IMR-90 (cell line): ENCODE results near the gene LRRC19. TPM values are rescaled to one million over a fixed set of nuclear protein-coding genes. Genes with fewer than 3 reads are reported as not detected.

Experiments
- ATAC-seq: fragments of 200-7000 bp; cut with Tn5 transposase; 2 replicates; pipeline ENCODE4 v1.9.1; 2020; ENCODE audit warnings: low read depth, mild to moderate bottlenecking, moderate library complexity
- BruUV-seq: library from RNA; stranded (reverse); fragments of 400-500 nt; replicated peaks from 2 replicates; lab custom pipeline; 2021; lab: Mats Ljungman, UMichigan
- CTCF ChIA-PET: fragments of 300-600 bp; formaldehyde crosslinking; extraction: SDS; loops from one replicate; lab custom pipeline; 2021; ENCODE audit warnings: antibody characterized with exemption; lab: Yijun Ruan, JAX
- POLR2A ChIA-PET: fragments of 300-600 bp; sonication (Branson Sonifier 250); formaldehyde crosslinking; loops from one replicate; lab custom pipeline; 2022; ENCODE audit warnings: antibody characterized with exemption; ENCODE audit not compliant: unreplicated experiment; lab: Charles Lee
- DNase-seq: peaks from one replicate; pipeline ENCODE4 v3.0.0; 2013
- H2AFZ ChIP-seq: replicated peaks from 2 replicates; pipeline ENCODE3; 2013; ENCODE audit warnings: low read length, mild to moderate bottlenecking; ENCODE audit not compliant: poor library complexity
- H2AK5ac ChIP-seq: 2 replicates; pipeline ENCODE4 v1.6.1; 2013; ENCODE audit warnings: low read depth, low read length, inconsistent platforms
- H2AK9ac ChIP-seq: replicated peaks from 2 replicates; pipeline ENCODE3; 2013; ENCODE audit warnings: mild to moderate bottlenecking, low read depth, low read length, moderate library complexity; ENCODE audit not compliant: poor library complexity
- H2BK120ac ChIP-seq: 2 replicates; pipeline ENCODE4 v1.6.1; 2013; ENCODE audit warnings: low read depth, low read length, inconsistent platforms
- H2BK15ac ChIP-seq: 3 replicates; pipeline ENCODE4 v1.6.1; 2013; ENCODE audit warnings: low read depth, low read length, inconsistent platforms
- H2BK20ac ChIP-seq: 2 replicates; pipeline ENCODE4 v1.6.1; 2013; ENCODE audit warnings: low read depth, mild to moderate bottlenecking, inconsistent platforms, low read length, moderate library complexity
- H2BK5ac ChIP-seq: 2 replicates; pipeline ENCODE4 v1.6.1; 2013; ENCODE audit warnings: mild to moderate bottlenecking, low read depth, low read length, inconsistent platforms; ENCODE audit not compliant: poor library complexity, severe bottlenecking
- H3K14ac ChIP-seq: replicated peaks from 2 replicates; pipeline ENCODE4 v1.6.1; 2013; ENCODE audit warnings: low read depth, low read length, inconsistent platforms
- H3K18ac ChIP-seq: 2 replicates; pipeline ENCODE4 v1.6.1; 2013; ENCODE audit warnings: low read depth, low read length, control low read depth
- H3K23ac ChIP-seq: 2 replicates; pipeline ENCODE4 v1.6.1; 2013; ENCODE audit warnings: low read depth, low read length, inconsistent platforms
- H3K27ac ChIP-seq: 2 replicates; pipeline ENCODE4 v1.5.1; 2013; ENCODE audit warnings: mild to moderate bottlenecking, control low read depth, low read length; ENCODE audit not compliant: insufficient read depth
- H3K27me3 ChIP-seq: 2 replicates; pipeline ENCODE4 v1.6.1; 2013; ENCODE audit warnings: low read length; ENCODE audit not compliant: control insufficient read depth, insufficient read depth
- H3K36me3 ChIP-seq: 2 replicates; pipeline ENCODE4 v1.6.1; 2013; ENCODE audit warnings: low read length, mixed read lengths; ENCODE audit not compliant: control insufficient read depth, insufficient read depth
- H3K4ac ChIP-seq: 2 replicates; pipeline ENCODE4 v1.6.1; 2013; ENCODE audit warnings: low read depth, low read length, inconsistent platforms
- H3K4me1 ChIP-seq: 2 replicates; pipeline ENCODE4 v1.6.1; 2013; ENCODE audit warnings: low read length, mixed read lengths; ENCODE audit not compliant: control insufficient read depth, insufficient read depth
- H3K4me2 ChIP-seq: 2 replicates; pipeline ENCODE4 v1.6.1; 2013; ENCODE audit warnings: low read depth, mild to moderate bottlenecking, control low read depth, low read length, moderate library complexity
- H3K4me3 ChIP-seq: 2 replicates; pipeline ENCODE4 v1.5.1; 2013; ENCODE audit warnings: low read depth, mild to moderate bottlenecking, control low read depth, low read length, moderate library complexity; ENCODE audit not compliant: insufficient read depth
- H3K56ac ChIP-seq: 2 replicates; pipeline ENCODE4 v1.6.1; 2013; ENCODE audit warnings: low read length, inconsistent platforms; ENCODE audit not compliant: insufficient read depth; ENCODE audit errors: extremely low read depth
- H3K79me1 ChIP-seq, 2 experiments: 2 replicates each; pipeline ENCODE4 v1.6.1; 2013; ENCODE audit warnings: low read length in 2 of 2, inconsistent platforms in 1 of 2, low read depth in 1 of 2
- H3K9ac ChIP-seq: 2 replicates; pipeline ENCODE4 v1.6.1; 2013; ENCODE audit warnings: low read depth, low read length, control low read depth
- H3K9me1 ChIP-seq: 2 replicates; pipeline ENCODE4 v1.6.1; 2013; ENCODE audit warnings: low read length, inconsistent platforms; ENCODE audit not compliant: insufficient read depth
- H3K9me3 ChIP-seq: 2 replicates; pipeline ENCODE4 v1.6.1; 2013; ENCODE audit warnings: low read length; ENCODE audit not compliant: control insufficient read depth, insufficient read depth
- H4K20me1 ChIP-seq: 2 replicates; pipeline ENCODE4 v1.6.1; 2013; ENCODE audit warnings: low read length, inconsistent platforms; ENCODE audit not compliant: insufficient read depth
- H4K5ac ChIP-seq: 2 replicates; pipeline ENCODE4 v1.6.1; 2013; ENCODE audit warnings: mild to moderate bottlenecking, low read depth, low read length, control low read depth
- H4K8ac ChIP-seq, 2 experiments: 2 replicates each; pipeline ENCODE4 v1.6.1; 2013; ENCODE audit warnings: low read depth in 2 of 2, low read length in 2 of 2, control low read depth in 1 of 2, inconsistent platforms in 1 of 2
- H4K91ac ChIP-seq: 2 replicates; pipeline ENCODE4 v1.6.1; 2013; ENCODE audit warnings: low read depth, low read length, inconsistent platforms; ENCODE audit not compliant: insufficient read depth
- BHLHE40 ChIP-seq: fragments of 150-350 bp; IDR thresholded peaks from 2 replicates; pipeline ENCODE4 v1.6.1; 2016; ENCODE audit warnings: mild to moderate bottlenecking, low read depth, low read length
- CEBPB ChIP-seq: IDR thresholded peaks from 2 replicates; pipeline ENCODE4 v1.6.1; 2012; ENCODE audit warnings: low read depth, low read length, improper control_type of control experiment
- CHD1 ChIP-seq: IDR thresholded peaks from 2 replicates; pipeline ENCODE4 v1.6.1; 2012; ENCODE audit warnings: low read depth, low read length, improper control_type of control experiment
- CTCF ChIP-seq: conservative IDR thresholded peaks from 2 replicates; pipeline ENCODE4 v1.5.1; 2012; ENCODE audit warnings: mild to moderate bottlenecking, low read depth, low read length, improper control_type of control experiment
- FOS ChIP-seq: fragments of 150-350 bp; IDR thresholded peaks from 2 replicates; pipeline ENCODE4 v1.6.1; 2016; ENCODE audit warnings: low read depth, low read length
- MAFK ChIP-seq: IDR thresholded peaks from 2 replicates; pipeline ENCODE4 v1.6.1; 2012; ENCODE audit warnings: low read depth, low read length, improper control_type of control experiment
- MAZ ChIP-seq: IDR thresholded peaks from 2 replicates; pipeline ENCODE4 v1.6.1; 2012; ENCODE audit warnings: low read depth, mild to moderate bottlenecking, low read length, improper control_type of control experiment, moderate library complexity, borderline replicate concordance
- MXI1 ChIP-seq: IDR thresholded peaks from 2 replicates; pipeline ENCODE4 v1.6.1; 2012; ENCODE audit warnings: low read depth, mild to moderate bottlenecking, low read length, moderate library complexity, borderline replicate concordance
- NFE2L2 ChIP-seq: fragments of 150-350 bp; IDR thresholded peaks from 2 replicates; pipeline ENCODE4 v1.6.1; 2016; ENCODE audit warnings: low read depth, mild to moderate bottlenecking, low read length
- POLR2A ChIP-seq: IDR thresholded peaks from 2 replicates; pipeline ENCODE4 v1.6.1; 2012; ENCODE audit warnings: mild to moderate bottlenecking, low read depth, low read length
- RAD21 ChIP-seq: IDR thresholded peaks from 2 replicates; pipeline ENCODE4 v1.6.1; 2012; ENCODE audit warnings: low read length, improper control_type of control experiment
- RCOR1 ChIP-seq: IDR thresholded peaks from 2 replicates; pipeline ENCODE4 v1.6.1; 2012; ENCODE audit warnings: mild to moderate bottlenecking, low read length, improper control_type of control experiment; ENCODE audit not compliant: insufficient replicate concordance
- RFX5 ChIP-seq: IDR thresholded peaks from 2 replicates; pipeline ENCODE4 v1.8.0; 2012; ENCODE audit warnings: low read depth, mild to moderate bottlenecking, low read length, moderate library complexity
- SMC3 ChIP-seq: fragments of 150-350 bp; IDR thresholded peaks from 2 replicates; pipeline ENCODE4 v1.6.1; 2016; ENCODE audit warnings: low read depth, mild to moderate bottlenecking, antibody characterized with exemption, low read length, moderate library complexity
- USF2 ChIP-seq: fragments of 150-350 bp; IDR thresholded peaks from 2 replicates; pipeline ENCODE4 v1.6.1; 2017; ENCODE audit warnings: mild to moderate bottlenecking, antibody characterized with exemption, low read length, low read depth
- WGBS, 2 experiments: methylation state at CpG; one replicate each; pipeline versions ENCODE4 v1.1.5 to v1.1.7; 2013; ENCODE audit warnings: missing lambda C conversion rate in 2 of 2; ENCODE audit not compliant: insufficient read length in 1 of 2; ENCODE audit errors: extremely low coverage in 2 of 2; 5-methylcytosine and 5-hydroxymethylcytosine counted together
- dilution Hi-C: fragments of 300-500 bp; cut with HindIII; formaldehyde crosslinking; loops from one replicate; pipeline ENCODE4 v1.14.3; 2018; ENCODE audit warnings: low sequenced_read_pairs; ENCODE audit not compliant: unreplicated experiment
- in situ Hi-C: fragments of 300-500 bp; cut with MboI; formaldehyde crosslinking; loops from 3 replicates; pipeline ENCODE4 v1.14.3; 2019; ENCODE audit warnings: low sequenced_read_pairs, inconsistent platforms, mixed read lengths
- intact Hi-C: fragments of 100-400 bp; cut with micrococcal nuclease; formaldehyde crosslinking; loops from 2 replicates; pipeline ENCODE4 v1.10.0; 2022
- polyA plus RNA-seq, 3 experiments: library from polyadenylated mRNA; depleted of rRNA; stranded (reverse); fragments of >200 nt; gene quantifications; 2 replicates each; pipeline ENCODE4 v1.2.3, GENCODE V29; 2012; ENCODE audit warnings: low replicate concordance in 1 of 3
- total RNA-seq: library from RNA; depleted of rRNA; stranded (reverse); fragments of >200 nt; gene quantifications from 2 replicates; pipeline ENCODE4 v1.2.3, GENCODE V29; 2012
- TF ChIP-seq, protein P1 (sequence below): fragments of 150-350 bp; IDR thresholded peaks from 2 replicates; pipeline ENCODE4 v1.6.1; 2016; ENCODE audit warnings: low read depth, mild to moderate bottlenecking, low read length, moderate library complexity, borderline replicate concordance

Gene LRRC19
- total and polyA plus RNA-seq, 2 of the 4 experiments (the other 2 are of a cell fraction): not detected

- ChIA-PET POLR2A (no interaction called here), CTCF (interaction anchor here (0.7 kb wide), 1 partner anchor 1064 kb away, joined by 5 read pairs; no protein-coding TSS in a partner anchor)
Measured at GRCh38 chr9:26983340-26983739, 22.1 kb downstream of the LRRC19 start.

More at GRCh38 chr9:26983340-26983739, 22.1 kb downstream of the LRRC19 start:
- intact Hi-C loops (no loop called here), in situ Hi-C loops (loop anchor here (25.0 kb wide), 1 partner anchor 246 kb away; no protein-coding TSS in a partner anchor), dilution Hi-C loops (no loop called here)
- H3K4me3 ChIP-seq: no peak overlapping the region
- no peaks in the 10 kb centered on the region for H3K4me1 ChIP-seq
- H3K14ac ChIP-seq: no peak overlapping the region
- H3K36me3 ChIP-seq: peaks cover 2% of the 10 kb centered on the region
- H3K27ac ChIP-seq: no peak overlapping the region
- no peak overlapping the region for H4K91ac ChIP-seq
- no TSS peak for BruUV-seq
- no peaks in the 10 kb centered on the region for H3K79me1 ChIP-seq
- WGBS, 2 experiments: no CpG with 5 or more reads among the region's 1 CpG
- no peak overlapping the region for H3K23ac ChIP-seq
- H4K20me1 ChIP-seq: no peaks in the 10 kb centered on the region
- no peak overlapping the region for H3K4ac ChIP-seq
- no peak for ATAC-seq
- no peak overlapping the region for H3K4me2 ChIP-seq
- no peak overlapping the region for H3K56ac ChIP-seq
- H2AK5ac ChIP-seq: no peak overlapping the region
- DNase-seq: no peak
- no peak overlapping the region for H3K18ac ChIP-seq
- H2BK20ac ChIP-seq: no peak overlapping the region
- no peaks in the 10 kb centered on the region for H3K9me3 ChIP-seq
- no peak overlapping the region for H4K8ac ChIP-seq
- no peaks in the 10 kb centered on the region for H3K27me3 ChIP-seq
- H2BK120ac ChIP-seq: no peak overlapping the region
- H2BK5ac ChIP-seq: no peak overlapping the region
- no peak overlapping the region for H2BK15ac ChIP-seq
- H4K5ac ChIP-seq: no peak overlapping the region
- peak overlapping the region; percentile 61 for H2AK9ac ChIP-seq
- H3K9me1 ChIP-seq: 0 out of 2 replicates have a peak, but pooled peaks cover 2% of the 10 kb centered on the region
- no peak overlapping the region for H3K9ac ChIP-seq
- H2AFZ ChIP-seq: no peak overlapping the region
- TF ChIP-seq BHLHE40 (no peak), RCOR1 (no peak), RAD21 (no peak), CHD1 (no peak), CTCF (no peak), RFX5 (no peak), USF2 (no peak), MAFK (no peak), SMC3 (no peak), NFE2L2 (no peak), FOS (no peak), MAZ (no peak), MXI1 (no peak), POLR2A (no peak), CEBPB (no peak)
- TF ChIP-seq, protein P1, sequence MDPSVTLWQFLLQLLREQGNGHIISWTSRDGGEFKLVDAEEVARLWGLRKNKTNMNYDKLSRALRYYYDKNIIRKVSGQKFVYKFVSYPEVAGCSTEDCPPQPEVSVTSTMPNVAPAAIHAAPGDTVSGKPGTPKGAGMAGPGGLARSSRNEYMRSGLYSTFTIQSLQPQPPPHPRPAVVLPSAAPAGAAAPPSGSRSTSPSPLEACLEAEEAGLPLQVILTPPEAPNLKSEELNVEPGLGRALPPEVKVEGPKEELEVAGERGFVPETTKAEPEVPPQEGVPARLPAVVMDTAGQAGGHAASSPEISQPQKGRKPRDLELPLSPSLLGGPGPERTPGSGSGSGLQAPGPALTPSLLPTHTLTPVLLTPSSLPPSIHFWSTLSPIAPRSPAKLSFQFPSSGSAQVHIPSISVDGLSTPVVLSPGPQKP: no peak
